ENCODE results near the gene TGFB1. TPM values are rescaled to one million over a fixed set of nuclear protein-coding genes. Genes with fewer than 3 reads are reported as not detected.

The TGFB1 gene
- total and polyA plus RNA-seq, 2 of the 13 experiments (the other 11 are each of a cell fraction or from before 2014, with no cell fraction given): 4.1 to 5.4 TPM

- TF ChIP-seq, protein P1, sequence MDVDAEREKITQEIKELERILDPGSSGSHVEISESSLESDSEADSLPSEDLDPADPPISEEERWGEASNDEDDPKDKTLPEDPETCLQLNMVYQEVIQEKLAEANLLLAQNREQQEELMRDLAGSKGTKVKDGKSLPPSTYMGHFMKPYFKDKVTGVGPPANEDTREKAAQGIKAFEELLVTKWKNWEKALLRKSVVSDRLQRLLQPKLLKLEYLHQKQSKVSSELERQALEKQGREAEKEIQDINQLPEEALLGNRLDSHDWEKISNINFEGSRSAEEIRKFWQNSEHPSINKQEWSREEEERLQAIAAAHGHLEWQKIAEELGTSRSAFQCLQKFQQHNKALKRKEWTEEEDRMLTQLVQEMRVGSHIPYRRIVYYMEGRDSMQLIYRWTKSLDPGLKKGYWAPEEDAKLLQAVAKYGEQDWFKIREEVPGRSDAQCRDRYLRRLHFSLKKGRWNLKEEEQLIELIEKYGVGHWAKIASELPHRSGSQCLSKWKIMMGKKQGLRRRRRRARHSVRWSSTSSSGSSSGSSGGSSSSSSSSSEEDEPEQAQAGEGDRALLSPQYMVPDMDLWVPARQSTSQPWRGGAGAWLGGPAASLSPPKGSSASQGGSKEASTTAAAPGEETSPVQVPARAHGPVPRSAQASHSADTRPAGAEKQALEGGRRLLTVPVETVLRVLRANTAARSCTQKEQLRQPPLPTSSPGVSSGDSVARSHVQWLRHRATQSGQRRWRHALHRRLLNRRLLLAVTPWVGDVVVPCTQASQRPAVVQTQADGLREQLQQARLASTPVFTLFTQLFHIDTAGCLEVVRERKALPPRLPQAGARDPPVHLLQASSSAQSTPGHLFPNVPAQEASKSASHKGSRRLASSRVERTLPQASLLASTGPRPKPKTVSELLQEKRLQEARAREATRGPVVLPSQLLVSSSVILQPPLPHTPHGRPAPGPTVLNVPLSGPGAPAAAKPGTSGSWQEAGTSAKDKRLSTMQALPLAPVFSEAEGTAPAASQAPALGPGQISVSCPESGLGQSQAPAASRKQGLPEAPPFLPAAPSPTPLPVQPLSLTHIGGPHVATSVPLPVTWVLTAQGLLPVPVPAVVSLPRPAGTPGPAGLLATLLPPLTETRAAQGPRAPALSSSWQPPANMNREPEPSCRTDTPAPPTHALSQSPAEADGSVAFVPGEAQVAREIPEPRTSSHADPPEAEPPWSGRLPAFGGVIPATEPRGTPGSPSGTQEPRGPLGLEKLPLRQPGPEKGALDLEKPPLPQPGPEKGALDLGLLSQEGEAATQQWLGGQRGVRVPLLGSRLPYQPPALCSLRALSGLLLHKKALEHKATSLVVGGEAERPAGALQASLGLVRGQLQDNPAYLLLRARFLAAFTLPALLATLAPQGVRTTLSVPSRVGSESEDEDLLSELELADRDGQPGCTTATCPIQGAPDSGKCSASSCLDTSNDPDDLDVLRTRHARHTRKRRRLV (CRISPR knock-in tag; IDR thresholded peaks at IDR 0.05): no peak
- TF ChIP-seq ATRX (CRISPR knock-in tag; IDR thresholded peaks at IDR 0.05; ENCODE audit: borderline replicate concordance) (no peak), TFE3 (CRISPR knock-in tag; IDR thresholded peaks at IDR 0.05) (no peak), ZNF552 (CRISPR knock-in tag; IDR thresholded peaks at IDR 0.05; ENCODE audit: borderline replicate concordance) (no peak), PRDM4 (CRISPR knock-in tag; IDR thresholded peaks at IDR 0.05; ENCODE audit: borderline replicate concordance) (no peak), TBX2 (CRISPR knock-in tag; IDR thresholded peaks at IDR 0.05; ENCODE audit: borderline replicate concordance) (no peak; the same call in 1 of the 2 replicates), HMG20A (CRISPR knock-in tag; IDR thresholded peaks at IDR 0.05; ENCODE audit: borderline replicate concordance) (peak; percentile 20; the same call in 1 of the 2 replicates), PCBP2 (optimal IDR thresholded peaks at IDR 0.05; ENCODE audit: low read depth, low read length, poor library complexity, severe bottlenecking) (no peak), ZNF564 (CRISPR knock-in tag; IDR thresholded peaks at IDR 0.05) (no peak), ZNF18 (CRISPR knock-in tag; IDR thresholded peaks at IDR 0.05; ENCODE audit: insufficient replicate concordance) (no peak), CENPT (CRISPR knock-in tag; IDR thresholded peaks at IDR 0.05; ENCODE audit: low read depth) (no peak), ZBTB38 (CRISPR knock-in tag; IDR thresholded peaks at IDR 0.05) (peak; percentile 29)
Measured at GRCh38 chr19:41321600-41322270, 32.0 kb downstream of the TGFB1 start (continued).

All from HepG2 (cell line).